ENCODE data around the gene TK1. TPM values are rescaled to one million over a fixed set of nuclear protein-coding genes. Genes with fewer than 3 reads are reported as not detected.
A peak's percentile ranks its signal among the peaks of the same experiment; 100 is the strongest.

Gene TK1
- total and polyA plus RNA-seq, 2 donors from 2014 or later, result 9.3 to 12.7 TPM

GRCh38 chr17:78132767-78133178, 54.1 kb downstream of the TK1 start:
- no peak for TF ChIP-seq CTCF (IDR thresholded peaks at IDR 0.05; ENCODE audit: borderline replicate concordance, extremely low read depth, insufficient read depth)
- FAIRE-seq, result no peak
- no peak overlapping the region for H3K9ac ChIP-seq (ENCODE audit: low read length in 3 of 3)
- no peaks in the 10 kb centered on the region for H3K27me3 ChIP-seq (ENCODE audit: control insufficient read depth, insufficient read depth, low read length)
- no peak overlapping the region for H3K27ac ChIP-seq (ENCODE audit: low read depth in 2 of 2, low read length in 2 of 2)
- no peak overlapping the region for H3K4me3 ChIP-seq (ENCODE audit: low read length in 3 of 3)
- peaks cover 0 to 15% (median 0%) of the 10 kb centered on the region in 3 donors for H3K4me1 ChIP-seq (ENCODE audit: control insufficient read depth in 2 of 3, insufficient read depth in 2 of 3, low read depth in 1 of 3, low read length in 3 of 3)
- intact Hi-C loops (cut with DNase I), result no loop called here
- H3K36me3 ChIP-seq (ENCODE audit: control insufficient read depth in 2 of 3, insufficient read depth in 3 of 3, low read length in 3 of 3), result no peaks in the 10 kb centered on the region
- no peak for DNase-seq
- no peaks in the 10 kb centered on the region for H3K9me3 ChIP-seq (ENCODE audit: control insufficient read depth in 2 of 3, insufficient read depth in 1 of 3, low read length in 3 of 3)

- no peak for FAIRE-seq
- TF ChIP-seq CTCF (IDR thresholded peaks at IDR 0.05; ENCODE audit: borderline replicate concordance, extremely low read depth, insufficient read depth), result no peak
- H3K4me3 ChIP-seq (ENCODE audit: low read length in 3 of 3), result no peak overlapping the region
- H3K4me1 ChIP-seq (ENCODE audit: control insufficient read depth in 2 of 3, insufficient read depth in 2 of 3, low read depth in 1 of 3, low read length in 3 of 3), result peaks cover 0 to 16% (median 0%) of the 10 kb centered on the region in 3 donors
- peak; percentile 84 to 93 (median 85) for DNase-seq
- intact Hi-C loops (cut with DNase I), result no loop called here
- H3K36me3 ChIP-seq (ENCODE audit: control insufficient read depth in 2 of 3, insufficient read depth in 3 of 3, low read length in 3 of 3), result no peaks in the 10 kb centered on the region
- no peak overlapping the region for H3K27ac ChIP-seq (ENCODE audit: low read depth in 2 of 2, low read length in 2 of 2)
- no peaks in the 10 kb centered on the region for H3K9me3 ChIP-seq (ENCODE audit: control insufficient read depth in 2 of 3, insufficient read depth in 1 of 3, low read length in 3 of 3)
- H3K27me3 ChIP-seq (ENCODE audit: control insufficient read depth, insufficient read depth, low read length), result no peaks in the 10 kb centered on the region
- H3K9ac ChIP-seq (ENCODE audit: low read length in 3 of 3), result no peak overlapping the region
These were observed 54.7 kb downstream of the TK1 start for GRCh38 chr17:78132084-78132676.

GRCh38 chr17:78131172-78132083, 55.4 kb downstream of the TK1 start:
- intact Hi-C loops (cut with DNase I), result no loop called here
- Histone ChIP-seq H3K27ac (ENCODE audit: low read depth in 2 of 2, low read length in 2 of 2) (no peak overlapping the region), H3K9me3 (ENCODE audit: control insufficient read depth in 2 of 3, insufficient read depth in 1 of 3, low read length in 3 of 3) (no peaks in the 10 kb centered on the region), H3K9ac (ENCODE audit: low read length in 3 of 3) (no peak overlapping the region), H3K27me3 (ENCODE audit: control insufficient read depth, insufficient read depth, low read length) (no peaks in the 10 kb centered on the region), H3K4me3 (ENCODE audit: low read length in 3 of 3) (no peak overlapping the region), H3K4me1 (ENCODE audit: control insufficient read depth in 2 of 3, insufficient read depth in 2 of 3, low read depth in 1 of 3, low read length in 3 of 3) (peaks cover 0 to 19% (median 0%) of the 10 kb centered on the region in 3 donors), H3K36me3 (ENCODE audit: control insufficient read depth in 2 of 3, insufficient read depth in 3 of 3, low read length in 3 of 3) (no peaks in the 10 kb centered on the region)
- no peak for FAIRE-seq
- TF ChIP-seq CTCF (IDR thresholded peaks at IDR 0.05; ENCODE audit: borderline replicate concordance, extremely low read depth, insufficient read depth), result no peak
- peak in 4 of 5 donors; percentile 20 to 82 (median 54) for DNase-seq

Measured in kidney (tissue), 14 donors.